Left renal cortex interstitium (tissue), 4 donors: ENCODE data around the gene ELAVL1. TPM values are rescaled to one million over a fixed set of nuclear protein-coding genes. Genes with fewer than 3 reads are reported as not detected.
A peak's percentile ranks its signal among the peaks of the same experiment; 100 is the strongest.
"Not testable (repeated sequence)": the region's sequence is repeated elsewhere in the genome, so short reads cannot be mapped to it uniquely, and the experiment has no call there.

ENCODE experiments used
- DNase-seq, 4 donors: peaks; one replicate each; pipeline ENCODE4 v3.0.0-alpha.2; 2013; ENCODE audit warnings: low read depth in 4 of 4, low spot score in 2 of 4, missing footprints in 1 of 4
- polyA plus RNA-seq, 4 donors: library from polyadenylated mRNA; unstranded; fragments of 120-200 nt; gene quantifications; one replicate each; pipeline ENCODE4 v1.2.1, GENCODE V29; 2013; ENCODE audit not compliant: insufficient read length in 4 of 4

Gene ELAVL1
- 10 to 100 TPM; 82.9 to 89.4 (median 85.6) TPM for polyA plus RNA-seq

- DNase-seq = peak in 3 of 4 donors; percentile 72 to 78 (median 73)
Observed at GRCh38 chr19:8005534-8006256, at the start of gene ELAVL1. Gene ELAVL1 (minus strand): TSS chr19:8005641. CDS start chr19:7991815, 13,826 bp downstream.

GRCh38 chr19:8054169-8054568 is 48.7 kb upstream of the ELAVL1 start:
- no peak for DNase-seq

- DNase-seq = no peak
Observed at GRCh38 chr19:8052464-8052859, 47.0 kb upstream of the ELAVL1 start, which contains the start of gene CCL25. Gene CCL25 (plus strand): TSS chr19:8052760. CDS start chr19:8053050, 290 bp downstream.

GRCh38 chr19:8050274-8051096 is 45.0 kb upstream of the ELAVL1 start:
- peak in 3 of 4 donors; percentile 63 to 79 (median 68) for DNase-seq

- DNase-seq = no peak
Observed at GRCh38 chr19:8046569-8047165, 41.2 kb upstream of the ELAVL1 start.

GRCh38 chr19:8045872-8046568 is 40.6 kb upstream of the ELAVL1 start:
- DNase-seq = no peak

- DNase-seq = no peak
Observed at GRCh38 chr19:8044018-8044417, 38.6 kb upstream of the ELAVL1 start.

- no peak for DNase-seq
Observed at GRCh38 chr19:8042900-8043299, 37.5 kb upstream of the ELAVL1 start.

GRCh38 chr19:8041531-8041931 is 36.1 kb upstream of the ELAVL1 start:
- DNase-seq = no peak

- no peak for DNase-seq
Observed at GRCh38 chr19:8039231-8039630, 33.8 kb upstream of the ELAVL1 start.

GRCh38 chr19:8038815-8039214 is 33.4 kb upstream of the ELAVL1 start:
- DNase-seq = no peak

- no peak for DNase-seq
Observed at GRCh38 chr19:8036434-8037099, 31.1 kb upstream of the ELAVL1 start.

- no peak for DNase-seq
Observed at GRCh38 chr19:8034178-8034525, 28.7 kb upstream of the ELAVL1 start.

- not testable (repeated sequence) for DNase-seq
Observed at GRCh38 chr19:8033287-8034177, 28.1 kb upstream of the ELAVL1 start.

GRCh38 chr19:8030960-8031359 is 25.5 kb upstream of the ELAVL1 start:
- no peak for DNase-seq

- peak in 1 of 4 donors; percentile 41 for DNase-seq
Observed at GRCh38 chr19:8028951-8029491, 23.6 kb upstream of the ELAVL1 start.

- DNase-seq = no peak
Observed at GRCh38 chr19:8025316-8025715, 19.9 kb upstream of the ELAVL1 start.

GRCh38 chr19:8024256-8024655 is 18.8 kb upstream of the ELAVL1 start:
- DNase-seq = not testable (repeated sequence)

- no peak for DNase-seq
Observed at GRCh38 chr19:8023371-8023770, 17.9 kb upstream of the ELAVL1 start.
